ENCODE measurements around the gene SIRPA. TPM values are rescaled to one million over a fixed set of nuclear protein-coding genes. Genes with fewer than 3 reads are reported as not detected.

The SIRPA gene
- total and polyA plus RNA-seq, 2 of the 8 experiments (the other 6 are each of a cell fraction or from before 2014, with no cell fraction given): 3.9 to 4.3 TPM

- no peak for TF ChIP-seq NANOG (IDR thresholded peaks at IDR 0.05; ENCODE audit: insufficient read depth, low read depth, low read length, poor library complexity, severe bottlenecking)
- TF ChIP-seq CREB1 (IDR thresholded peaks at IDR 0.05): no peak
- no peak for TF ChIP-seq CTBP2 (IDR thresholded peaks at IDR 0.05; ENCODE audit: borderline replicate concordance, insufficient read depth, insufficient read length, low read length)
- TF ChIP-seq JUN (IDR thresholded peaks at IDR 0.05; ENCODE audit: low read depth, low read length): no peak
- TF ChIP-seq NRF1 (IDR thresholded peaks at IDR 0.05; ENCODE audit: low read depth, low read length): no peak
- no peak for TF ChIP-seq ATF2 (IDR thresholded peaks at IDR 0.05; ENCODE audit: low read length)
- TF ChIP-seq KDM5A (IDR thresholded peaks at IDR 0.05; ENCODE audit: low read length): no peak
- TF ChIP-seq CBX8 (IDR thresholded peaks at IDR 0.05; ENCODE audit: borderline replicate concordance, low read depth, low read length): no peak
- TF ChIP-seq RFX5 (IDR thresholded peaks at IDR 0.05; ENCODE audit: borderline replicate concordance, low read depth, low read length): no peak
Measured at GRCh38 chr20:1975291-1975690, 80.1 kb downstream of the SIRPA start (continued).
